Measurements from ENCODE around the gene NDUFB3. TPM values are rescaled to one million over a fixed set of nuclear protein-coding genes. Genes with fewer than 3 reads are reported as not detected.

The NDUFB3 gene
- total and polyA plus RNA-seq, 10 of the 15 experiments (the other 5 are each of a cell fraction or from before 2014, with no cell fraction given): 115 to 1,059 (median 187) TPM

- no peak for TF ChIP-seq E4F1 (IDR thresholded peaks at IDR 0.05; ENCODE audit: borderline replicate concordance, partially characterized antibody)
- TF ChIP-seq SREBF1 (IDR thresholded peaks at IDR 0.05; ENCODE audit: low read length): no peak
- TF ChIP-seq TBL1XR1 (IDR thresholded peaks at IDR 0.05; ENCODE audit: low read depth, low read length): no peak
- peak; percentile 22; the same call in 1 of the 2 replicates for TF ChIP-seq PKNOX1 (IDR thresholded peaks at IDR 0.05)
- TF ChIP-seq E2F4 (IDR thresholded peaks at IDR 0.05; ENCODE audit: low read depth, low read length): no peak
- TF ChIP-seq SMAD5 (IDR thresholded peaks at IDR 0.05; ENCODE audit: low read depth): no peak
- 0 out of 2 replicates have a peak, but pooled peaks have one; percentile 20 for TF ChIP-seq CREM (IDR thresholded peaks at IDR 0.05; ENCODE audit: low read depth)
- TF ChIP-seq SMC3 (IDR thresholded peaks at IDR 0.05; ENCODE audit: borderline replicate concordance, low read length): no peak
- no peak for TF ChIP-seq RCOR1 (conservative IDR thresholded peaks at IDR 0.05; ENCODE audit: low read depth, low read length)
- TF ChIP-seq TARDBP (IDR thresholded peaks at IDR 0.05; ENCODE audit: borderline replicate concordance): no peak
- no peak for TF ChIP-seq ZBTB40 (IDR thresholded peaks at IDR 0.05; ENCODE audit: borderline replicate concordance)
- TF ChIP-seq MYB (IDR thresholded peaks at IDR 0.05; ENCODE audit: borderline replicate concordance, low read depth, low read length): no peak
- no peak for TF ChIP-seq CBX5 (IDR thresholded peaks at IDR 0.05; ENCODE audit: low read depth)
- no peak for TF ChIP-seq TCF7 (IDR thresholded peaks at IDR 0.05; ENCODE audit: borderline replicate concordance)
- no peak for TF ChIP-seq FOS (IDR thresholded peaks at IDR 0.05; ENCODE audit: borderline replicate concordance, extremely low read depth, insufficient read length)
- no peak for TF ChIP-seq CBX3 (IDR thresholded peaks at IDR 0.05; ENCODE audit: borderline replicate concordance, low read depth)
- no peak for TF ChIP-seq NKRF (conservative IDR thresholded peaks at IDR 0.05)
- no peak for TF ChIP-seq SKIL (IDR thresholded peaks at IDR 0.05; ENCODE audit: low read depth, poor library complexity, severe bottlenecking)
Measured at GRCh38 chr2:201127570-201127969, 55.8 kb downstream of the NDUFB3 start (continued).
